GM18861 (cell line): ENCODE results near the gene CPA2.

Experiments used
- ATAC-seq: cut with Tn5 transposase; IDR thresholded peaks from one replicate; pipeline ENCODE4 v1.9.1; 2021; ENCODE audit not compliant: unreplicated experiment

Gene CPA2

DNA sequence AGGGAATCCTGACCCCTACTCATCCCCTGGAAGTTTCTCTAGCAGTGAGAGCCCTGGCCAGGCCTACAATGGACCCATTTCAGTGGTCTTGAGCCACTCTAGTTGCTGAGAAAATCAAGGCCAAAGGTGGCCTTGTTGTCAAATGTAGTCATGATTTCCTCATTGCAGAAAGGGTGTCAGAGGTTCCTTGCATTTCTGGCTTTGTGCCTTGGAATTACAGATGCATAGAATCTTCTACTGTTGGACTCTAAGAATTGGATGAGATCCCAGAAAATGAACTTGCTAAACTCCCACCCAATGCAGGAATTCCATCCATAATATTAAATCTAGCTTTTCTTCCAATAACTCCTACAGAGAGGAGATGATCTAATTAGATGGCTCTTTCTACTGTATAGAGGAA is 12.2 kb downstream of the CPA2 start:
- ATAC-seq = no peak

DNA sequence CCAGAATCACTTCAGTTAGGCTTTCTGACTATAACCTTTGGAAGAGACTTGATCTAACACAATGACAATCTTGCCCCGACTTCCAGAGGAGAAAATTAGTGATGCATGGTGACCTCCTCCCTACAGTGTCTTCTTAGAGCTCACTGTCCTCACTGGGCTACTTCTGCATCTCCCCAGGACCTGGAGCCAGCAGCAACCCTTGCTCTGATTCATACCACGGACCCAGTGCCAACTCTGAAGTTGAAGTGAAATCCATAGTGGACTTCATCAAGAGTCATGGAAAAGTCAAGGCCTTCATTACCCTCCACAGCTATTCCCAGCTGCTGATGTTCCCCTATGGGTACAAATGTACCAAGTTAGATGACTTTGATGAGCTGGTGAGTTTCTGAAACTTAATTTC is 12.6 kb downstream of the CPA2 start:
- no peak for ATAC-seq

DNA sequence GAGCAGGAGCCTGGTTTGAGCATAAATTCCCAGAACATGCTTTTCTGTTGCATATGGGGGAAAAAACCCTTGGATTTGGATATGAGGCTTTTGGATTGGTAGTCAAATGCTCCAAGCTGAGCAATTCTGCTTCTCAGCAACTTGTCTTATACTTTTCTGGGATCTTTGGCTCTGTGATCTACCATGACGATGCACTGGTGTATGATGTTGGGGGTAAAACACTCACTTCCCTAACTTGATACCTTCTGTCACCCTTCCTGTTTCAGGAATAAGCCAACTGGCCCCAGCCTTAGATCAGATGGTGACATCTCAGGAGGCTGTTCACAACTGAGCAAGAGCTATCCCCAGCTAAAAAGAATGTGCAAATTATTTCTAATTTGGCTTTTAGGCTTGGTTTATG is 13.2 kb downstream of the CPA2 start:
- no peak for ATAC-seq

DNA sequence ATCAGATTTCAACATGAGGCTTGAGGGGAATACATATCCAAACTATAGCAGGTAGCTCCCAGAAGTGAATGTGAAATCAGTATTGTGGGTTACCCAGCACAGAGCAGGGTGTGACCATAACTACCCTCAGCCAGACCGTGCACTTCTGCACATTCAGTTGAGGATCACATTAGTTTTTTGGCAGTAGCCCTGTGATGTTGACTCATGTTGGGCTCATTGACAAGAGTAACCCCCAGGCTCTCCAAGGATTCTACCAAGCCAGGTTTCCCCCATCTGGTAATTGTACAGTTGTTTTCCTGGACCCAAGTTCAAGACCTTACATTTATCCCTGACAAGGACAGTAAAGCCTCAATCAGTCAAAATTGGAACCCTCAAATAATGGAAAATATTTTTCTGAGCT is 14.6 kb downstream of the CPA2 start:
- ATAC-seq = no peak

DNA sequence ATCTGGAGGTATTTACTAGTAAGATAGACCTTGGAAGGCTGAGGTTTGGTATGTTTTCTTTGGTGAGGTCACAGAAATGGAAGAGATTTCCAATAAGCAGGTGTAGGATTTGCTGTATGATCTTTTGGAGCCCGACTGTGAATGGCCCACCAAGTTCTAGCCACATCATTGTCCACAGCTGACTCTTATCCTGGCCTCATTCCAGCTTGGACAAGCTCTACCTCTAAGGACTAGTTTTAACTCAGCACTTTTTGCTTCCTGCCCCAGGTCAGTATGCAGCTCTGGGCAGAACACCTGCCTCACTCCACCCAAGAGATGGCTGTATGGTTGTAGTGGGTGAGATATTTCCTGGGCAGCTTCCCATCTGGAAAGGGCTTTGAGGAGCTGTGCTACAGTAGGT is 20.2 kb downstream of the CPA2 start:
- no peak for ATAC-seq

DNA sequence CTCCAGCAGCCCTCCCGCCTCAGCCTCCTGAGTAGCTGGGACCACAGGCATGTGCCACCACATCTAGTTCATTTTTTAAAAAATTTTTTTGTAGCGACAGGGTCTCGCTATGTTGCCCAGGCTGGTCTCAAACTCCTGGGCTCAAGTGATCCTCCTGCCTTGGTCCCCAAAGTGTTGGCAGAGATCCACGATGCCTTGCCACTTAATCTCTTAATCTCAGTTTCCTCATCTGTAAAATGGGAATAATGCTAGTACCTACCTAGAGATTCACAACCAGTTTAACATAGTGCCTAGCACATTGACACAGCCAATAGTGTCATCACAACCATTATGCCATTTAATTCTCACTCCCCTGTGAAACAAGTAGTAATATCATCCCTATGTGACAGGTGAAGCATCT is 21.5 kb downstream of the CPA2 start:
- no peak for ATAC-seq

DNA sequence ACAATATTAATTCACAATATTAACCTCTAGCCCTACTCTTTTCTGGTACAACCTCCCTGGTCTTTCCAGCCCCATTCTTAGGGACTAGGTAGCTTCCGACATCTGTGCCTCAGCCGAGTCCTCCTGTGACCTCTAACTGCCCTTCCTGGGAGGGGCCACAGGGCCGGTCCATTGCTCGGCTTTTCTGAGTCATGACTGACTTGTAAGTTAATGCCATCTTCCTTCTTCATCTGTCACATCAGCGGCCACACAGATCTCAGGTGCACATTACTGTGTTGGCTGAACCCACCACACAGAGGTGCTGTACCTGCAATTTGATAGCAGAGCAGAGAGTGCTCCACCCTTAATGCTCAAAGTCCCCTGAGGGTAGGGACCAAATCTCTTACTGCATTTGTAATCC is 22.2 kb downstream of the CPA2 start:
- no peak for ATAC-seq

DNA sequence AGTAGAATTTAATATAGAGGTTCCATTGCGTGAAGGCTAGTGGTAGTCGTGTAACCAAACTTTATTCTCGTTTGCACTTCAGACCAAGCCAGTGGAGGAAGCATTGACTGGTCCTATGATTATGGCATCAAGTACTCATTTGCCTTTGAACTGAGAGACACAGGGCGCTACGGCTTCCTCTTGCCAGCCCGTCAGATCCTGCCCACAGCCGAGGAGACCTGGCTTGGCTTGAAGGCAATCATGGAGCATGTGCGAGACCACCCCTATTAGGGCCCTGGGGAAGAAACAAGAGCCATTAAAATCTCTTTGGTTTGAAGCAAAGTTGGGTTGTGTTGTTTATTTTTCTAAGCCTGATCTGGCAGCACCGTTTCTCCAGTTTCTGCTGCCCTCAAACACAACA is 22.8 kb downstream of the CPA2 start:
- ATAC-seq = no peak

DNA sequence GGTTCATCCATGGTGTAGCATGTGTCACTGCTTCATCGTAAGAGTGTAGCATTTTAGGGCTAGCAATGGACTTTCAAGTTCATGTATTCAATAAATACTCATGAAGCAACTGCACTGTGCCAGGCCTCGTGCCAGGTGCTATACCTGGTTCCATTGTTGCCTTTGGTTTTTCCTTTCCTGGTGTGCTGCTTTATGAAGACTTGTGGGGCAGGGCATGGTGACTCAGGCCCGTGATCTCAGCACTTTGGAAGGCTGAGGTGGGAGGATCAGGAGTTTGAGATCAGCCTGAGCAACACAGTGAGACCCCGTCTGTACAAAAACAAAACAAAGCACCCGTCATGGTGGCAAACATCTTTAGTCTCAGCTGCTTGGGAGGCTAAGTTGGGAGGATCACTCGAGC is 24.1 kb downstream of the CPA2 start:
- ATAC-seq = no peak

DNA sequence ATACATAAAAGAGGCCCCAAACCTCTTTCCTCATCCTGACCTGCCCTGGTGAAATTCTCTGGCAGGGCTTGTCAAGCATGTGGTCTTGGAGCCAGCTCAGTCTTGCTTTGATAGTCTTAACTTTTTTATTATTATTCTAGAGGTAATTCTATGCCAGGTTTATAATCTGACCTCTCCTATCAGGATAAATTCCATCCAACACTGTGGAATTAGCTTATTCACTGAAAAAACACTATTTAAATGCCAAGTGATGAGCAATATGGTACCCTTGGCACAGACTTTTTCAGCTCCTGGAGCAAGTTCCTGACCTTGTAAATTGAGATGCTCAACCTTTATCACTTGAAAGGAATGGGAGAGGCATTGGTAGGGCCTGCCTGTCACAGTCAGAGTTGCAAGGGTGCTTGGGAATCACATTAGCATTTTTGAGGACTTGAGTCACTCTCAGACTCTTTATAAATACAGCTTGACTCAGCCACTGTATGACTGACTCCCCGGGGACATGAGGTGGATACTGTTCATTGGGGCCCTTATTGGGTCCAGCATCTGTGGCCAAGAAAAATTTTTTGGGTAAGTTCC is 26.1 kb downstream of the CPA2 start, which contains the start of gene CPA4:
Gene CPA4 (plus strand): TSS at position 480 of the 576 bp plus-strand sequence. CDS start 20 bp downstream, at position 500.
- no peak for ATAC-seq

DNA sequence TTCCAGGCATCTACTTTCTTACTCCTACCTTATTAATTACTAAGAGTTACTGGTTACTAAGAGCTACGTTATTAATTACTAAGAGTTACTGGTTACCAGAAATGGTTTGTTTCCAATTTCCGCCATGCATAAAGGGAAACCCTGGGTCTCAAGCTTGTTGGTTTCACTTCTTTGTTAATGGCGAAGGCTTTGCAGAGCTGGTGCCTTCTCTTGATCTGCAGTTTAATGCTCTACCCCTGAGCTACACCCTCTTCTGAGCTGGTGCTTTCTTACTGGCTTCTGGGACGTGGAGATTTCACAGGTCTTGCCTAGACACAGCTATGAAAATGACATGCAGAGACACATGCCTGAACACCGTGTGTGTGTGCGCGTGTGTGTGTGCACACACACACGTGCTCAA is 26.9 kb downstream of the CPA2 start:
- peak; percentile 71 for ATAC-seq

DNA sequence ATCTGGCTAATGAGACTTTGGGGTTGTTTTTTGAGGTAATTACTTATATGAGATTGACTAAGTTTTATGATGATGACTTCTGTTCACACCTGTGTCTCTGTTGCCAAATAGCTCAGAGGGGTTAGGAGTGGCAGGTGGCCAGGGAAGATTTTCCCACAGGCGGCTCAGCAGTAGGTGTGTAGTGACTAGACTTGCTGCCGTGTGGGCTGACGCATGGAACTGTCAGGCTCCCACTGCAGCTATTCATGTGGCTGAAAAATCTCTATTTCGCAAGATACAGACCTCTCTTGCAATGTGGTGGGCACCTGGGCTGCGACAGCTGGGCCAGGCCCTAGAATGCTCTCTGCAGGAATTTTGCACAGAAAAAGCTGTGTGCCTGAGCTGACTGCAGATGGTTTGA is 27.7 kb downstream of the CPA2 start:
- no peak for ATAC-seq

DNA sequence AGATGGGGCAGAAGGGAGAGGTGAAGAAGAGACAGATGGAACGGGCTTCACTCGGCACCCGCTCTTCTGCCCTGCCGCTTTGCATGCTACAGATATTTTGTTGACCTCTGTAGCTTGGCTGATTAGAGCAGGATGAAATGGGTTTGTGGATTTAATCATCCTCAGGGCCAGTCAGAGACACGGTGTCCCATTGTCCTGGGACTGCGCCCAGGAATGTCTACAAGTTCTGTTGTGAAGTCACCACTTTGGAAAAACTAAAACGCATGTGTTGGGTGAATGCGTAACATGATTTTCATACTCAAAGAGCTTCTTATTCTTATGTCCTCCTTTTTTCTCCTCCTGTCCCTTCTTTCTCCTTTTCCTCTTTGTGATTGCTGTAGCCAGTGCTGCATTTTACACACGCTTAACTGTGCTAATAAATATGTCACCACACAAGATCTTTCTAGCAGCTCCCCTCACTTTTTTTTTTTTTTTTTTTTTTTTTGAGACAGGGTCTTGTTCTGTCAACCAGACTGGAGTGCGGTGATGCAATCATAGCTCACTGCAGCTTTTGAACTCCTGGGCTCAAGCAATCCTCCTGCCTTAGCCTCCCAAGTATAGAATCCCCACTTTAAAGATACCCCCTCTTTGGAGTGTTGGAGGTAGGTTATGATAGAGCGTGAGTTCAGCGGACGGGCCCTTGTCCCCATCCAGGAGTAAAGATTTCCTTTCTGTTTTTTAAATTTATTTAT is 29.7 kb downstream of the CPA2 start:
- ATAC-seq = no peak

DNA sequence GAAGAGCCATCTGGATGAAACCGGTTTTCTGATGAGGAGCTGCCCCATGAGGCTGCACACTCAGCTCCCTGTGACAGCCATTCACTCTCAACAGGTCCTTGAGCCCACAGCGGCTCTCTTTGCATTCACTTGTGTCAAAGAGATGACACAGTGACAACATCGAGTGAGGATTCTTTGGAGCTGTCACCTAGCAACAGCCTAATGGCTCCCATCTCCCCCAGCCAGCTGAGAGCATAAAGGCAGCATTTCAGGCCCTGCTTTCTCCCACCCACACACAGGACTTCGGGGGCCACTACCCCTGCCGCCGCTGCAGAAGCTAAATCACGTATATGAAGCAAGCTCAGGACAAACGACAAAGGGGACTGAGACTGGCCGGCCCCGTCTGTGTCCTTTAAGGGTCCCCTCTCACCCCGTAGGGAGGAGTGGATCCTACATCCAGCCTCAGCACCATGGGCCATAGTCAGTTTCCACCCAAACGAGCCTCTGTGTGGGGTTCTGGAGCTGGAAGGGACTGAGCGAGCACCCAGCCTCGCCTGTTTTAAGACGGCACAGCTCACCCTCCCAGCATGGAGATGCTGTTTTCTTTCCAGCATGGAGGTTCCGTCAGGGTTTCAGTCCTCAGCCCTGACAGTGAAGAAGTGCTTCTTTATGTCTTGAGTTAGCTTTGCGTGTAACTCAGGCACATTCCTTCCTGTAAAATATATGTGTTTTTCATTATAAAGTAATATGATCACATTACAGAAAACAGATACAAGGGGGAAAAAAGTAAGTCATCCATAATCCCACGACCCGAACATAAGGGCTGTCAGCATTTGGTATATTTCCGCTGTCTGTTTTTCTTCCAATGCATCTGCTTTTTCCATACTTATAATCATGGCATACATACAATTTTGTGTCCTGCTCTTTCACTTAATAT is 31.2 kb downstream of the CPA2 start:
- no peak for ATAC-seq

DNA sequence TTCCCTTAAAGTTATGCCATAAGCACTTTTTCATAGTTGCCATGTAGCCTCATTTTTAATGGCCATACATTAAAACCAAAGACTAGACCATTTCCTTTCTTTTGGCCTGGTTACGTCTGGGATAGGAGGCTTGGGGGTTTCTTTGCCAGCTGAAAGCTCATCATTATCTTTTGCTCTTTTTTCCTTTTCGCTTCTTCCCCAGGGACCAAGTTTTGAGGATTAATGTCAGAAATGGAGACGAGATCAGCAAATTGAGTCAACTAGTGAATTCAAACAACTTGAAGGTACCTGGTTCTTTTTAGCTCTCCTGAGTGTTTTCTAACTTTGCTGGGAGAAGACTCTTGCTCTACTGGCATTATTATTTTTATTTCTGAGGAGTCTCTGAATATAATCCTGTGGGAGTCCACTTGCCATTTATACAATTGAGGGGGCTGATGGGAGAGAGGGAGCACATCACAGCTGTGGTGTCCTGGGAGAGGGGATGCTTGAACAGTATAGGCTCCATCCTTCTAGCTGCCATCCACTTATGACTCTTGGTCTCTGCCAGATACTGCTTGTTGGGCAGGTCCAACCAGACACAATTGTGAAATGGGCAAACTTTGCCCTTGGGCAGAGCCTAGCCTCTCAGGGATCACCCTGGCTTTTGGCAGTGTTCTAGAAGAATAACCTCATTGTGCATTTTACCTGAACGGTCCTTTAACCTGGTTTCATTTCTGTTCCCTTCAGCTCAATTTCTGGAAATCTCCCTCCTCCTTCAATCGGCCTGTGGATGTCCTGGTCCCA is 32.1 kb downstream of the CPA2 start:
- ATAC-seq = no peak

DNA sequence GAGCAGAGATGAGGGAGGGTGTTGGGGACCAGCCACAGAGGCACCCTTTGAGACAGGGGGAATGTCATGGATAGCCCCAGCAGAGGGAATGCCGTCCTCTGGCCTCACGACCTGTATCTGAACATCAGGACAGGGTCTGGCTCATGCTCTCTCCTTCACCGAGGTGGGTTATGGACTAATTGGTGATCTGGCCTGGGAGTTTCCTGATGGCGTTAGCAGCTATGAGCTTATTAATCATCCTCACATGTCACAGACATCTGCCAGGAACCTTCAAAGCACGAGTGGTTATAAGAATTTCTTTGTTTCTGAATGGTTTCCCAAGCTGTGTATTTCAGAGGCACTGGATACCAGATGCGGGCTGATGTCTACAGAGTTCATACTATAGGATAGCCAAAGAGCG is 33.2 kb downstream of the CPA2 start:
- ATAC-seq = no peak

DNA sequence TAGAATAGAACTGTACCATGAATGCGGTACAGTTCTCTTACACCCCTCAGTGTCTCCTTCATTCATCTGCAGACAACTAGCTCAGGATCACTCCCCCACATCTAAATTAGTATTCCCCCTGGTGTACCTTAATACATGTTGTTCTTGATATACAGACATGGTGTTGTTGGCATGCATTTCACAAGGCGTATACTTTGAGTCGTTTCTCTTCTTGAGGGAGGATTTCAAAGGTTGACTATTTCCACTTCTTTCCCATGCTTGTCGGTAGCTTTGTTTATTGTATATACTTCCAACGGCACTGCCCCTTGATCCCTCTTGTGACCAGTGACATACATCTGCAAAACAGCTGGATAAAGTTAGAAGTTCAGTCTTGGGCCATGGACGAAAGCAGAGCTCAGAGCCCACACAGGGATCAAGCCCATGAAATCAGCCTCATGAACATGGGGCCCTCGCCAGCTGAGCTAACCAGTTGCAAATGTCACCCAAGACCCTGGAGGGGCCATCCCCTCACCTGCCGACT is 34.9 kb downstream of the CPA2 start:
- no peak for ATAC-seq

DNA sequence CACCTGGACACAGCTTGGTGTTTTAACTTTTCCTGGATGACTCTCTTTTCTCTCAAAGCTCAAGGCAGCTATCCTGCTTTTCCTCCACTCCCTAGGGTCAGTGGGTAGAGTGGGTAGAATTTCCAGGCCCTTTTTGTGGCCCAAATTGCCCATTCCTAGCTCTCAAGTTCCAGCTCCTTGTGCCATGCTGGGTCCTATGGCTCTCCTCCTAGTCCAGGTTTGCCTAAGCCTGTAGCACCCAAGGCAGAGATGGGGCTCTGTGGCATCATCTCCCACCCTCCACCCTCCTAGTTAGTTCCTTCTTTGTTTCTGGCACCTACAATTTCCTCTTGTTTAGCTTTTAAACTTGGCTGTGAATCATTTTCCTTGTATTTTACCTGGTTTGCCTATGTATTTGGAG is 36.0 kb downstream of the CPA2 start:
- no peak for ATAC-seq

DNA sequence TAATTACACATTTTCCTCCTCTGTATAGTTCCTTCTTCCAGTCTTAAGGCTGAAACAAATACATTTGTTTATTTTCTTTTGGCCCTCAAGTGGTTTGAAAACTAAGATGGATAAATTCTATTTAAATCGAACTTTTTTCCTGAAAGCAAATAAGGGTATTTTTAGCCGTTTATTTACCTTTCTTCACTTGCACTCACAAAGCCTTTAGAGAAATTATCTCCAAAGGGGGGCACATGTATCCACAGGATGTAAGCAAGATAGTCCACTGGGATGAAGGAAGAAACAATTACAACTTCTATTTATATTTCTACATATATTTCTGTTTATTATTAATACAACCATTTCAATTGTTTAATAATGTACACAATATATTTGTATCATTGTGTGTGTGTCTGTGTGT is 36.5 kb downstream of the CPA2 start:
- no peak for ATAC-seq

DNA sequence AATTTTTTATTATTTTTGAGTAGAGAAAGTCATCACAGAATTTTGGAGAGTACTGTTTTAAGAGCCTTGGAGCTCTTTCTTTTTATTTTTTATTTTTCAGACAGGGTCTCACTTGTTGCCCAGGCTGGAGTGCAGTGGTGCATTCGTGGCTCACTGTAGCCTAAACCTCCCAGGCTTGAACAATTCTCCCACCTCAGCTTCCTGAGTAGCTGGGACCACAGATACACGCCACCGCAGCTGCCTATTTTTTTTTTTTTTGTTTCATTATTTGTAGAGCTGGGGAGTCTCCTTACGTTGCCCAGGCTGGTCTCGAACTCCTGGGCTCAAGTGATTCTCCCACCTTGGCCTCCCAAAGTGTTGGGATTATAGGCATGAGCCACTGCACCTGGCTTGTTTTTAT is 36.9 kb downstream of the CPA2 start:
- no peak for ATAC-seq

DNA sequence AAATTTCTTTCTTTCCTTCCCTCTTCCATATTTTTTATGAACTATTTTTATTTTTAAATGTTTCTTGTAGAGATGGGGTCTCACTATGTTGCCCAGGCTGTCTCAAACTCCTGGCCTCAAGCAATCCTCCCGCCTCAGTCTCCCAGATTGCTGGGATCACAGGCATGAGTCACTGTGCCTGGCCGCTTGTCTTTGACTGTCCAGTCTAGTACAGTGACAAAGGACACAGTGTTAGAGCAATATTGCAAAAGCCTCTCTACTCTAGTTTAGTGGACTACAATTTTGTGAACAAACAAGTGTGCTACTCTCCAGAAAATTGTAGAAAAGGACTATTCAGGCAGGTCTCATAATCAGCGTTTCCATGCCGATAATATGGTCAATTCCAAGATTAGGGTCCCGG is 37.3 kb downstream of the CPA2 start:
- ATAC-seq = no peak
